Endothelial cell of umbilical vein (primary cell): Measurements from ENCODE around the gene HACE1. TPM values are rescaled to one million over a fixed set of nuclear protein-coding genes. Genes with fewer than 3 reads are reported as not detected.
"Not testable (repeated sequence)": the region's sequence is repeated elsewhere in the genome, so short reads cannot be mapped to it uniquely, and the experiment has no call there.

Source experiments
- BruUV-seq: library from RNA; stranded (reverse); fragments of 400-500 nt; replicated peaks from 2 replicates; lab custom pipeline; 2021; lab: Mats Ljungman, UMichigan
- CTCF ChIA-PET: fragments of 300-600, 350-600 bp; sonication (Branson Sonifier 250); formaldehyde crosslinking; loops from one replicate; lab custom pipeline; 2021; ENCODE audit warnings: antibody characterized with exemption, inconsistent platforms; lab: Charles Lee
- POLR2A ChIA-PET: fragments of 300-600, 350-600 bp; sonication (Branson Sonifier 250); formaldehyde crosslinking; loops from one replicate; lab custom pipeline; 2021; ENCODE audit warnings: antibody characterized with exemption, inconsistent platforms; lab: Charles Lee
- DNase-seq: peaks from one replicate; pipeline ENCODE4 v3.0.0-alpha.2; 2011; ENCODE audit warnings: low read depth, low spot score
- FAIRE-seq: peaks from 2 replicates; lab custom pipeline; 2011; peaks lifted over from hg19 to GRCh38; lab: Jason Lieb, UNC
- H2AFZ ChIP-seq: 2 replicates; pipeline ENCODE4 v1.6.0; 2012; ENCODE audit warnings: low read depth, low read length, control low read depth, inconsistent platforms
- H3K27ac ChIP-seq: 2 replicates; pipeline ENCODE4 v1.5.1; 2011; ENCODE audit warnings: low read depth, mild to moderate bottlenecking, control low read depth, low read length, moderate library complexity; ENCODE audit not compliant: insufficient read depth
- H3K27me3 ChIP-seq, 2 experiments: 2 replicates each; pipeline versions ENCODE4 v1.6.0 to v1.6.1; 2011; ENCODE audit warnings: low read length in 2 of 2, mixed read lengths in 1 of 2; ENCODE audit not compliant: control insufficient read depth in 2 of 2, insufficient read depth in 2 of 2
- H3K36me3 ChIP-seq, 2 experiments: 2 replicates in 1 of 2; 3 replicates in 1 of 2; pipeline ENCODE4 v1.5.1; 2011; ENCODE audit warnings: low read length in 2 of 2, mild to moderate bottlenecking in 1 of 2, moderate library complexity in 1 of 2; ENCODE audit not compliant: control insufficient read depth in 2 of 2, insufficient read depth in 2 of 2; ENCODE audit errors: extremely low read depth in 1 of 2
- H3K4me1 ChIP-seq: 3 replicates; pipeline ENCODE4 v1.5.1; 2011; ENCODE audit warnings: mild to moderate bottlenecking, low read length; ENCODE audit not compliant: control insufficient read depth, insufficient read depth; ENCODE audit errors: extremely low read depth
- H3K4me2 ChIP-seq: 2 replicates; pipeline ENCODE4 v1.6.1; 2011; ENCODE audit warnings: low read length, control low read depth, mixed read lengths; ENCODE audit not compliant: insufficient read depth
- H3K4me3 ChIP-seq, 3 experiments: fragments of 200-600 bp in 1 of 3; sonication (generic), shearing (Covaris generic) in 1 of 3; replicated peaks in 1 of 3; 2 replicates each; pipeline ENCODE4 v1.5.1; 2011 to 2016; ENCODE audit warnings: control low read depth in 3 of 3, low read length in 3 of 3, mild to moderate bottlenecking in 2 of 3, inconsistent platforms in 1 of 3, low read depth in 1 of 3, moderate library complexity in 1 of 3; ENCODE audit not compliant: insufficient read depth in 1 of 3
- H3K79me2 ChIP-seq: 2 replicates; pipeline ENCODE4 v1.6.0; 2012; ENCODE audit warnings: low read length, inconsistent platforms; ENCODE audit not compliant: control insufficient read depth, insufficient read depth
- H3K9ac ChIP-seq: replicated peaks from 2 replicates; pipeline ENCODE3; 2011; ENCODE audit warnings: low read length, control low read depth; ENCODE audit not compliant: insufficient read depth; ENCODE audit errors: extremely low read depth
- H3K9me1 ChIP-seq: replicated peaks from 3 replicates; pipeline ENCODE4 v1.6.0; 2011; ENCODE audit warnings: mild to moderate bottlenecking, low read length; ENCODE audit not compliant: control insufficient read depth, insufficient read depth; ENCODE audit errors: extremely low read depth
- H3K9me3 ChIP-seq: replicated peaks from 2 replicates; pipeline ENCODE4 v1.5.1; 2012; ENCODE audit warnings: low read length, inconsistent platforms; ENCODE audit not compliant: control insufficient read depth, insufficient read depth
- H4K20me1 ChIP-seq: replicated peaks from 2 replicates; pipeline ENCODE3; 2011; ENCODE audit warnings: mild to moderate bottlenecking, low read length; ENCODE audit not compliant: control insufficient read depth, insufficient read depth; ENCODE audit errors: extremely low read depth
- CTCF ChIP-seq, 2 donors: IDR thresholded peaks; 1 replicate in 1 of 2; 2 replicates in 1 of 2; pipeline ENCODE4 v1.5.1; 2011; ENCODE audit warnings: low read length in 2 of 2, mild to moderate bottlenecking in 2 of 2, moderate library complexity in 2 of 2, control low read depth in 1 of 2, inconsistent platforms in 1 of 2, low read depth in 1 of 2; ENCODE audit not compliant: insufficient read depth in 1 of 2; ENCODE audit errors: extremely low read depth in 1 of 2
- EZH2 ChIP-seq: IDR thresholded peaks from 2 replicates; pipeline ENCODE4 v1.6.1; 2012; ENCODE audit warnings: borderline replicate concordance, low read depth, mild to moderate bottlenecking, moderate library complexity, low read length, inconsistent platforms; ENCODE audit not compliant: severe bottlenecking
- FOS ChIP-seq: IDR thresholded peaks from 2 replicates; pipeline ENCODE4 v1.6.1; 2011; ENCODE audit warnings: mild to moderate bottlenecking, low read length, moderate library complexity, borderline replicate concordance; ENCODE audit not compliant: insufficient read depth
- GATA2 ChIP-seq: IDR thresholded peaks from 2 replicates; pipeline ENCODE4 v1.7.0; 2011; ENCODE audit warnings: low read depth, mild to moderate bottlenecking, moderate library complexity, mixed read lengths, low read length; ENCODE audit not compliant: insufficient read length, insufficient read depth
- JUN ChIP-seq: IDR thresholded peaks from 2 replicates; pipeline ENCODE4 v1.6.1; 2011; ENCODE audit warnings: borderline replicate concordance, low read depth; ENCODE audit not compliant: insufficient read length, insufficient read depth
- MAX ChIP-seq: IDR thresholded peaks from 2 replicates; pipeline ENCODE4 v1.6.1; 2011; ENCODE audit not compliant: insufficient read depth, insufficient read length
- MYC ChIP-seq: IDR thresholded peaks from one replicate; pipeline ENCODE4 v1.6.1; 2011; ENCODE audit warnings: mild to moderate bottlenecking, low read depth, low read length
- POLR2A ChIP-seq: IDR thresholded peaks from 2 replicates; pipeline ENCODE4 v1.6.1; 2012; ENCODE audit warnings: low read depth, mild to moderate bottlenecking, control low read depth, low read length
- POLR2AphosphoS5 ChIP-seq: IDR thresholded peaks from 2 replicates; pipeline ENCODE4 v1.6.1; 2012; ENCODE audit warnings: low read depth, mild to moderate bottlenecking, control low read depth, low read length, moderate library complexity; ENCODE audit not compliant: insufficient read depth
- dilution Hi-C: fragments of 300-500 bp; cut with MboI; formaldehyde crosslinking; loops from one replicate; pipeline ENCODE4 v1.15.0; 2019; ENCODE audit warnings: low sequenced_read_pairs; ENCODE audit not compliant: extremely low pct_ligation_motif_present
- intact Hi-C: fragments of 100-400 bp; cut with micrococcal nuclease; formaldehyde crosslinking; loops from one replicate; pipeline ENCODE4 v1.10.0; 2022
- polyA plus RNA-seq, 4 experiments: library from polyadenylated mRNA; depleted of rRNA in 3 of 4; stranded (reverse) in 3 of 4; unstranded in 1 of 4; fragments of >200 nt; gene quantifications; 2 replicates each; pipeline versions ENCODE4 v1.2.1 to v1.2.3, GENCODE V29; 2011 to 2012; ENCODE audit warnings: missing spikeins in 1 of 4
- total RNA-seq: library from RNA; stranded (reverse); gene quantifications from 2 replicates; pipeline ENCODE4 v1.2.3, GENCODE V29; 2021

Gene HACE1
- total and polyA plus RNA-seq, 2 donors (not counting 3 experiments of a cell fraction or from before 2014, with no cell fraction given), result 4.9 to 14.8 TPM

- FAIRE-seq, H3K27me3 ChIP-seq: not testable (repeated sequence)
Observed at GRCh38 chr6:104898893-104899292, 39.2 kb upstream of the HACE1 start.

GRCh38 chr6:104896914-104897313 is 37.2 kb upstream of the HACE1 start:
- no peak overlapping the region for H3K4me2 ChIP-seq
- no peaks in the 10 kb centered on the region for H3K9me3 ChIP-seq
- no peaks in the 10 kb centered on the region for H3K36me3 ChIP-seq
- CTCF ChIA-PET, result interaction anchor here (1.8 kb wide), 1 partner anchor 180 kb away, joined by 29 read pairs; no protein-coding TSS in a partner anchor
- no peak overlapping the region for H3K27ac ChIP-seq
- no peak overlapping the region for H2AFZ ChIP-seq
- no peaks in the 10 kb centered on the region for H3K4me1 ChIP-seq
- no peaks in the 10 kb centered on the region for H3K27me3 ChIP-seq
- no TSS peak for BruUV-seq
- dilution Hi-C loops, result no loop called here
- POLR2A ChIA-PET, result no interaction called here
- DNase-seq, result peak; percentile 9
- H3K9ac ChIP-seq, result no peak overlapping the region
- intact Hi-C loops, result loop anchor here (1.0 kb wide), 1 partner anchor 181 kb away; no protein-coding TSS in a partner anchor
- H3K79me2 ChIP-seq, result no peaks in the 10 kb centered on the region
- H4K20me1 ChIP-seq, result no peaks in the 10 kb centered on the region
- no peaks in the 10 kb centered on the region for H3K9me1 ChIP-seq
- TF ChIP-seq JUN (no peak), CTCF (IDR thresholded peaks at IDR 0.05; ENCODE audit: extremely low read depth in 1 of 2, insufficient read depth in 1 of 2, low read depth in 1 of 2, low read length in 2 of 2) (no peak), FOS (no peak), POLR2AphosphoS5 (no peak), MAX (no peak), EZH2 (no peak), GATA2 (no peak), MYC (no peak), POLR2A (no peak)
- peak; percentile 33 for FAIRE-seq
- H3K4me3 ChIP-seq, result no peak overlapping the region

More at GRCh38 chr6:104898893-104899292, 39.2 kb upstream of the HACE1 start:
- POLR2A ChIA-PET, H2AFZ ChIP-seq, dilution Hi-C loops, H3K4me1 ChIP-seq, H4K20me1 ChIP-seq, H3K4me3 ChIP-seq, H3K36me3 ChIP-seq, H3K4me2 ChIP-seq, H3K27ac ChIP-seq, H3K9me1 ChIP-seq, intact Hi-C loops, H3K9ac ChIP-seq, H3K9me3 ChIP-seq, BruUV-seq, H3K79me2 ChIP-seq, DNase-seq: not testable (repeated sequence)
- CTCF ChIA-PET, result interaction anchor here (1.6 to 1.8 kb wide), 2 partner anchors 179 kb away, joined by 4 to 29 read pairs; no protein-coding TSS in a partner anchor
